Lower lobe of right lung (tissue), 2 donors: ENCODE results near the gene ASIC1. TPM values are rescaled to one million over a fixed set of nuclear protein-coding genes. Genes with fewer than 3 reads are reported as not detected.
A peak's percentile ranks its signal among the peaks of the same experiment; 100 is the strongest.

Source experiments
- ATAC-seq, 2 donors: fragments of 200-7000 bp; cut with Tn5 transposase; one replicate each; pipeline ENCODE4 v1.9.1; 2020 to 2022; ENCODE audit warnings: mild to moderate bottlenecking in 2 of 2, moderate library complexity in 2 of 2
- DNase-seq: peaks from one replicate; pipeline ENCODE4 v3.0.0-alpha.2; 2020
- H3K27ac ChIP-seq: fragments of 200-600 bp; one replicate; pipeline ENCODE4 v1.8.0; 2022
- H3K27me3 ChIP-seq: fragments of 200-600 bp; one replicate; pipeline ENCODE4 v1.8.0; 2022; ENCODE audit warnings: low read depth
- H3K36me3 ChIP-seq: fragments of 200-600 bp; one replicate; pipeline ENCODE4 v1.8.0; 2022; ENCODE audit warnings: mild to moderate bottlenecking
- H3K4me1 ChIP-seq: fragments of 200-600 bp; one replicate; pipeline ENCODE4 v1.8.0; 2022
- H3K4me3 ChIP-seq: fragments of 200-600 bp; one replicate; pipeline ENCODE4 v1.8.0; 2022; ENCODE audit warnings: mild to moderate bottlenecking
- H3K9me3 ChIP-seq: fragments of 200-600 bp; one replicate; pipeline ENCODE4 v1.8.0; 2022
- CTCF ChIP-seq: fragments of 200-600 bp; IDR thresholded peaks from one replicate; pipeline ENCODE4 v1.8.0; 2022; ENCODE audit warnings: antibody characterized with exemption, mild to moderate bottlenecking
- intact Hi-C: fragments of 100-400 bp; cut with DNase I; formaldehyde crosslinking; loops from one replicate; pipeline ENCODE4 v1.11.0; 2022
- total RNA-seq: library from RNA; stranded (reverse); fragmentation: NEBNext Ultra II Directional; extraction: Animal tissue kit (Norgen Biotek cat#: 25700); gene quantifications from one replicate; pipeline ENCODE4 v1.2.1, GENCODE V29; 2021
- donor health status: DM: no; HTN: yes; CAD: no; lungs with severe emphysema.

ASIC1 gene
- total RNA-seq, 1 donor from 2014 or later: 1.6 TPM

- Histone ChIP-seq H3K4me3 (no peak overlapping the region), H3K9me3 (no peaks in the 10 kb centered on the region), H3K36me3 (peaks cover 78% of the 10 kb centered on the region), H3K4me1 (no peaks in the 10 kb centered on the region), H3K27ac (no peak overlapping the region), H3K27me3 (no peaks in the 10 kb centered on the region)
- intact Hi-C loops: no loop called here
- TF ChIP-seq CTCF: no peak
- DNase-seq (no peak), ATAC-seq (no peak)
These were observed 40.6 kb downstream of the ASIC1 start for GRCh38 chr12:50097952-50098351.

DNA sequence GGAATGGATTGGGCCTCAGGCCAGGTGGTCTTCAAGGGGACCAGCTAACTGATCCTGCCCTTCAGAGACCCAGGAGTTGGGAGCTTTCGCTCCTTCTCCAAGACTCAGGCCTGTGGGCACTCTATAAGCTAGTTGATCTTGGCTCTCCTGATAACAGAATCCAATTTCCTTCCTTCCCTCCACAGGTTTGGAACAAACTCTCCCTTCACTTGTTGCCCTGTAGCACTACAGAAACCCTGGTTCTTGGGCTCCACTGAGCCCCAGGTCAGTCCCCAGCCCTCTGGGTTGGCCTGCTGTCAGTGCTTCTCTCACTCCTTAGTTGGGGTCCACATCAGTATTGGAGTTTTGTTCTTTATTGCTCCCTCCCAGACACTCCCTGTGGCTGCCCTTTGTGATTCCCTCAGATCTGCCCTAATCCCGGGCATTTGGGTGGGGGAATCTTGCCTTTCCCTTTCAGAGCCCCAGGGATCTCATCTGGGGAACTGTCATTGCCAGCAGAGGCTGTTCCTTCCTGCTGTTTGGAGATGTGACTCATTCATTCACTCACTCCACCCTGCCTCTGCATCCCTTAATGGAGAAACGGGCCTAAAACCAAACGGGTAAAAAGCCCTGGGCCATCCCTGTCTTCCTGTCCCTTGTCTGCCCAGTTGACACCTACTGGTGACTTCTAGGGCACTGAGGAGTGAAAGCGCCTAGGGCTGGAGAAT lies 42.1 kb downstream of the ASIC1 start:
- peaks cover 63% of the 10 kb centered on the region for H3K36me3 ChIP-seq
- no peaks in the 10 kb centered on the region for H3K27me3 ChIP-seq
- no peak for ATAC-seq
- DNase-seq: no peak
- H3K9me3 ChIP-seq: no peaks in the 10 kb centered on the region
- peaks cover 12% of the 10 kb centered on the region for H3K4me1 ChIP-seq
- H3K27ac ChIP-seq: no peak overlapping the region
- no peak for TF ChIP-seq CTCF
- intact Hi-C loops: no loop called here
- H3K4me3 ChIP-seq: no peak overlapping the region

- no peak for TF ChIP-seq CTCF
- intact Hi-C loops: no loop called here
- H3K4me1 ChIP-seq: peaks cover 21% of the 10 kb centered on the region
- H3K27ac ChIP-seq: no peak overlapping the region
- no peak overlapping the region for H3K4me3 ChIP-seq
- ATAC-seq (no peak), DNase-seq (no peak)
- H3K9me3 ChIP-seq: no peaks in the 10 kb centered on the region
- H3K36me3 ChIP-seq: peaks cover 52% of the 10 kb centered on the region
- no peaks in the 10 kb centered on the region for H3K27me3 ChIP-seq
These were observed 43.2 kb downstream of the ASIC1 start for GRCh38 chr12:50100561-50100960.

- Histone ChIP-seq H3K27me3 (no peaks in the 10 kb centered on the region), H3K4me1 (peaks cover 21% of the 10 kb centered on the region), H3K9me3 (no peaks in the 10 kb centered on the region), H3K4me3 (no peak overlapping the region), H3K36me3 (peaks cover 41% of the 10 kb centered on the region), H3K27ac (no peak overlapping the region)
- ATAC-seq (no peak), DNase-seq (no peak)
- TF ChIP-seq CTCF: peak; percentile 33
- intact Hi-C loops: no loop called here
These were observed 44.3 kb downstream of the ASIC1 start for GRCh38 chr12:50101663-50102062.

DNA sequence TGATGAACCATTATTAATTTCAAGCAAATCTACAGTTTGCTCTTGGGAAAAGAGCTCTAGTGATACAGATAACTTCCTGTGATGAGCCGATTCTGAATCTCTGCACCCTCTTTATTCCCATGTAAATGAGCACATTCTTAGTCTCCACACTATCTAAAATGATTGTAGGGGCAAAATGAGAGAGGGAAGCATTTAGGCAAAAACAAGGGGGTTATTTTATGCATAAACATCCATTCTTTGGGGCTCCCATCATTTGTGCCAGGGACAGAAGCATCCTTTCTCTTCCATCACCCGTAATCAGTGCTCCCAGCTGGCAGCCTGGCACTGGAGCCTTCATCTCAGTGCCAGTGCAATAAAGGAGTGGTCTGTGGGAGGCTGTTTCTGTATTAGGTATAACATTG lies 44.7 kb downstream of the ASIC1 start:
- no peak overlapping the region for H3K27ac ChIP-seq
- H3K36me3 ChIP-seq: peaks cover 36% of the 10 kb centered on the region
- ATAC-seq: no peak
- TF ChIP-seq CTCF: no peak
- peaks cover 21% of the 10 kb centered on the region for H3K4me1 ChIP-seq
- no peaks in the 10 kb centered on the region for H3K9me3 ChIP-seq
- H3K4me3 ChIP-seq: no peak overlapping the region
- no peak for DNase-seq
- no peaks in the 10 kb centered on the region for H3K27me3 ChIP-seq
- intact Hi-C loops: no loop called here
